ENCODE results near the gene LARGE1.
A peak's percentile ranks its signal among the peaks of the same experiment; 100 is the strongest.

LARGE1 gene

DNA sequence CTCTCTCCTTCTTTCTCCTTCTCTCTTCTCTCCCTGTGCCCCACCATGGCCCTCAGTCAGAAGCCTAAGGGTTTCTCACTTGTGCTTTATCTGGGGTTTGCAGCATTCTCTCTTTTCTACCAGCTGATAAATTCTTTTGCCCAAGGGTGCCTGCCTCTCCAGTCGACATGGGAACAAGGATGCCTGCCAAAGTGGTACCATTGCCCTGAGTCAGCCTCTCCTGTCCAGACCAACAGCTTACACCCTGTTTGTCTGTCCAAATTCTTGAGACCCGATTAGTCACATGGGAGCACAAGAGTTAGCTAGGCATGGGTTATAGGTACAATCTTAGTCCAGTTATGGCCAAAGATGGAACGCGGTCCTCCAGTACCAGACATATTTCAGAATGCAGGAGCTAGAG, 242.7 kb downstream of the LARGE1 start:
- Histone ChIP-seq H3K18ac (ENCODE audit: low read length) (no peak overlapping the region), H3K27me3 (ENCODE audit: insufficient read depth, low read length) (no peaks in the 10 kb centered on the region), H3K23ac (ENCODE audit: low read length) (no peak overlapping the region), H2AK5ac (ENCODE audit: low read length) (no peak overlapping the region), H2AFZ (ENCODE audit: insufficient read depth, low read length, poor library complexity) (no peak overlapping the region), H2BK12ac (ENCODE audit: low read length) (no peak overlapping the region), H3K4ac (ENCODE audit: low read depth, low read length) (no peak overlapping the region), H4K8ac (ENCODE audit: low read depth, low read length) (no peak overlapping the region), H3K79me2 (ENCODE audit: control insufficient read depth, insufficient read depth, low read length, poor library complexity) (no peaks in the 10 kb centered on the region), H3K9ac (ENCODE audit: low read length) (no peak overlapping the region), H4K12ac (ENCODE audit: low read depth, low read length) (no peak overlapping the region), H3K79me1 (ENCODE audit: low read length) (no peaks in the 10 kb centered on the region), H3K4me2 (ENCODE audit: low read length) (no peak overlapping the region), H2BK5ac (ENCODE audit: low read depth, low read length, poor library complexity) (no peak overlapping the region), H3K27ac (ENCODE audit: low read depth, low read length) (no peak overlapping the region), H3K36me3 (ENCODE audit: control insufficient read depth in 1 of 2, insufficient read depth in 2 of 2, low read length in 2 of 2) (no peaks in the 10 kb centered on the region), H3K4me3 (ENCODE audit: low read depth, low read length) (no peak overlapping the region), H4K91ac (ENCODE audit: low read depth, low read length) (no peak overlapping the region), H3K9me3 (ENCODE audit: insufficient read depth, low read depth, low read length) (no peaks in the 10 kb centered on the region), H3K4me1 (ENCODE audit: control insufficient read depth in 1 of 2, insufficient read depth in 2 of 2, low read length in 2 of 2) (no peaks in the 10 kb centered on the region), H3K14ac (ENCODE audit: low read length) (no peak overlapping the region), H2BK120ac (ENCODE audit: insufficient read depth, low read length, poor library complexity) (no peak overlapping the region)
- DNase-seq: no peak
- WGBS (ENCODE audit: extremely low coverage, insufficient coverage, insufficient read length): no CpG with 5 or more reads among the region's 4 CpGs

DNA sequence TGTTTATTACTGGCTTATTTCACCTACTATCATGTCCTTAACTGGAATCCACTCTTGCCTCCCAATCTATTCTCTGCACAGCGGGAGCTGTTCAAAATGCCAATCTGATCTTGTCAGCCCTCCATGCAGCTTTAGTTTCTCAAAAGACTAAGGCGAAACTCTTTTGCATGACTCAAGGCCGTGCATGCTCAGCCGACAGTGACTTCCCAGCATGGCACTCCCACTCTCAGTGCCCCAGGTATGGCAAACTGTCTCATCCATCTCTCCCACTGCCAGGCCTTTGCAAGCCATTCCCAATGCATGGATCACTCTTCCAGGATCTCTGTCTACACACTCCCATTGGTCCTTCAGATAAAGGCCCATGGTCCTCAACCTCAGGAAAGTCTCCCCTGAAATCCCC, 245.9 kb downstream of the LARGE1 start:
- H2BK5ac ChIP-seq (ENCODE audit: low read depth, low read length, poor library complexity): no peak overlapping the region
- H2BK120ac ChIP-seq (ENCODE audit: insufficient read depth, low read length, poor library complexity): no peak overlapping the region
- H2AK5ac ChIP-seq (ENCODE audit: low read length): no peak overlapping the region
- no peaks in the 10 kb centered on the region for H3K27me3 ChIP-seq (ENCODE audit: insufficient read depth, low read length)
- H3K27ac ChIP-seq (ENCODE audit: low read depth, low read length): no peak overlapping the region
- H3K23ac ChIP-seq (ENCODE audit: low read length): no peak overlapping the region
- no peak overlapping the region for H3K4me2 ChIP-seq (ENCODE audit: low read length)
- H3K14ac ChIP-seq (ENCODE audit: low read length): no peak overlapping the region
- H2BK12ac ChIP-seq (ENCODE audit: low read length): no peak overlapping the region
- H3K18ac ChIP-seq (ENCODE audit: low read length): no peak overlapping the region
- no peak overlapping the region for H3K4ac ChIP-seq (ENCODE audit: low read depth, low read length)
- H3K4me1 ChIP-seq (ENCODE audit: control insufficient read depth in 1 of 2, insufficient read depth in 2 of 2, low read length in 2 of 2): no peaks in the 10 kb centered on the region
- no peaks in the 10 kb centered on the region for H3K9me3 ChIP-seq (ENCODE audit: insufficient read depth, low read depth, low read length)
- H2AFZ ChIP-seq (ENCODE audit: insufficient read depth, low read length, poor library complexity): no peak overlapping the region
- WGBS (ENCODE audit: extremely low coverage, insufficient coverage, insufficient read length): no CpG with 5 or more reads among the region's 4 CpGs
- no peak overlapping the region for H4K91ac ChIP-seq (ENCODE audit: low read depth, low read length)
- H3K79me1 ChIP-seq (ENCODE audit: low read length): no peaks in the 10 kb centered on the region
- no peak overlapping the region for H4K8ac ChIP-seq (ENCODE audit: low read depth, low read length)
- no peak overlapping the region for H3K9ac ChIP-seq (ENCODE audit: low read length)
- no peak for DNase-seq
- H3K4me3 ChIP-seq (ENCODE audit: low read depth, low read length): no peak overlapping the region
- no peaks in the 10 kb centered on the region for H3K79me2 ChIP-seq (ENCODE audit: control insufficient read depth, insufficient read depth, low read length, poor library complexity)
- no peak overlapping the region for H4K12ac ChIP-seq (ENCODE audit: low read depth, low read length)
- H3K36me3 ChIP-seq (ENCODE audit: control insufficient read depth in 1 of 2, insufficient read depth in 2 of 2, low read length in 2 of 2): no peaks in the 10 kb centered on the region

GRCh38 chr22:33669746-33670145, 250.5 kb downstream of the LARGE1 start:
- H2BK120ac ChIP-seq (ENCODE audit: insufficient read depth, low read length, poor library complexity): no peak overlapping the region
- DNase-seq: no peak
- no peak overlapping the region for H3K4me3 ChIP-seq (ENCODE audit: low read depth, low read length)
- no peak overlapping the region for H3K4me2 ChIP-seq (ENCODE audit: low read length)
- H3K27ac ChIP-seq (ENCODE audit: low read depth, low read length): no peak overlapping the region
- no peaks in the 10 kb centered on the region for H3K79me2 ChIP-seq (ENCODE audit: control insufficient read depth, insufficient read depth, low read length, poor library complexity)
- H3K27me3 ChIP-seq (ENCODE audit: insufficient read depth, low read length): no peaks in the 10 kb centered on the region
- H3K14ac ChIP-seq (ENCODE audit: low read length): no peak overlapping the region
- H2AK5ac ChIP-seq (ENCODE audit: low read length): no peak overlapping the region
- no peak overlapping the region for H3K23ac ChIP-seq (ENCODE audit: low read length)
- no CpG with 5 or more reads among the region's 2 CpGs for WGBS (ENCODE audit: extremely low coverage, insufficient coverage, insufficient read length)
- H3K4me1 ChIP-seq (ENCODE audit: control insufficient read depth in 1 of 2, insufficient read depth in 2 of 2, low read length in 2 of 2): peaks cover 0 to 5% of the 10 kb centered on the region in 2 experiments
- H3K18ac ChIP-seq (ENCODE audit: low read length): no peak overlapping the region
- no peak overlapping the region for H3K4ac ChIP-seq (ENCODE audit: low read depth, low read length)
- no peak overlapping the region for H2BK12ac ChIP-seq (ENCODE audit: low read length)
- H3K9me3 ChIP-seq (ENCODE audit: insufficient read depth, low read depth, low read length): no peaks in the 10 kb centered on the region
- H4K91ac ChIP-seq (ENCODE audit: low read depth, low read length): no peak overlapping the region
- H3K9ac ChIP-seq (ENCODE audit: low read length): no peak overlapping the region
- no peaks in the 10 kb centered on the region for H3K79me1 ChIP-seq (ENCODE audit: low read length)
- H4K12ac ChIP-seq (ENCODE audit: low read depth, low read length): no peak overlapping the region
- no peak overlapping the region for H2AFZ ChIP-seq (ENCODE audit: insufficient read depth, low read length, poor library complexity)
- no peak overlapping the region for H2BK5ac ChIP-seq (ENCODE audit: low read depth, low read length, poor library complexity)
- H3K36me3 ChIP-seq (ENCODE audit: control insufficient read depth in 1 of 2, insufficient read depth in 2 of 2, low read length in 2 of 2): no peaks in the 10 kb centered on the region
- H4K8ac ChIP-seq (ENCODE audit: low read depth, low read length): no peak overlapping the region

DNA sequence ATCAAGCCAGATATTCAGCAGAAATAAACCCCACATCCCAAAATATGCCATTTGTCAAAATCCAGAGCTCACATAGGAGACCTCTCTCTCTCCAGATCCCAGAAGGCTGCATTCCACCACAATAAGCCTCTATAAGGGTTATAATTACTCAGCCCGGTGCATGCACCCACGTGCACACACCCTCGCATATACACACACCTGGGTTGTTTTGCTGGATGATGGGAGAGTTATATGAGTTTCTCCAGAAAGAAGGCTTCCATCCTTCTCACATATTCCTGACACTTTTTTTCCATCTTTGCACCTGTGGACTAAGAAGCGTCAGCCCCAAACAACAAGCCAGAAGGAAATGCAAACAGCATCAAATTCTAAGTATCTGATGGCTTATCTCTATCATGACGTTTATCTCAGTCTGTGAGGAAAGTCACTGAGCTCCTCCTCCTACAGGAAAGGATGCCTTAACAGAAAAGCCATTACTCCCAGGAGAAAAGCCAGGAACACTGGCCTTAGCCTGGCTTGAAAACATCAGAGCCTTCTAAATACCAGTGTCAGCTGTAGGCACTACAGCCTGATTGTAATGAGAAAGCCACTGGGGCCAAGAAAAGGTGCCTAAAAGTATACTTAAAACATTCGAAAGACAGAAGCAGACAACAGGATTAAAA, 253.2 kb downstream of the LARGE1 start:
- H4K91ac ChIP-seq (ENCODE audit: low read depth, low read length): no peak overlapping the region
- no peaks in the 10 kb centered on the region for H3K79me2 ChIP-seq (ENCODE audit: control insufficient read depth, insufficient read depth, low read length, poor library complexity)
- no peaks in the 10 kb centered on the region for H3K79me1 ChIP-seq (ENCODE audit: low read length)
- no peaks in the 10 kb centered on the region for H3K36me3 ChIP-seq (ENCODE audit: control insufficient read depth in 1 of 2, insufficient read depth in 2 of 2, low read length in 2 of 2)
- no peak overlapping the region for H3K18ac ChIP-seq (ENCODE audit: low read length)
- H2BK12ac ChIP-seq (ENCODE audit: low read length): no peak overlapping the region
- no peak overlapping the region for H2BK5ac ChIP-seq (ENCODE audit: low read depth, low read length, poor library complexity)
- WGBS (ENCODE audit: extremely low coverage, insufficient coverage, insufficient read length): no CpG with 5 or more reads among the region's 6 CpGs
- no peak overlapping the region for H3K9ac ChIP-seq (ENCODE audit: low read length)
- no peak overlapping the region for H3K14ac ChIP-seq (ENCODE audit: low read length)
- H2BK120ac ChIP-seq (ENCODE audit: insufficient read depth, low read length, poor library complexity): no peak overlapping the region
- H3K9me3 ChIP-seq (ENCODE audit: insufficient read depth, low read depth, low read length): no peaks in the 10 kb centered on the region
- no peak overlapping the region for H4K8ac ChIP-seq (ENCODE audit: low read depth, low read length)
- peaks cover 0 to 5% of the 10 kb centered on the region in 2 experiments for H3K4me1 ChIP-seq (ENCODE audit: control insufficient read depth in 1 of 2, insufficient read depth in 2 of 2, low read length in 2 of 2)
- no peaks in the 10 kb centered on the region for H3K27me3 ChIP-seq (ENCODE audit: insufficient read depth, low read length)
- H2AFZ ChIP-seq (ENCODE audit: insufficient read depth, low read length, poor library complexity): no peak overlapping the region
- H3K4ac ChIP-seq (ENCODE audit: low read depth, low read length): no peak overlapping the region
- H3K23ac ChIP-seq (ENCODE audit: low read length): no peak overlapping the region
- no peak overlapping the region for H3K4me2 ChIP-seq (ENCODE audit: low read length)
- H3K4me3 ChIP-seq (ENCODE audit: low read depth, low read length): no peak overlapping the region
- no peak overlapping the region for H3K27ac ChIP-seq (ENCODE audit: low read depth, low read length)
- no peak overlapping the region for H4K12ac ChIP-seq (ENCODE audit: low read depth, low read length)
- H2AK5ac ChIP-seq (ENCODE audit: low read length): no peak overlapping the region
- peak in 1 of 2 donors; percentile 3 for DNase-seq
